ENCODE data around the gene SPATA2L.
"Not testable (repeated sequence)": the region's sequence is repeated elsewhere in the genome, so short reads cannot be mapped to it uniquely, and the experiment has no call there.

The SPATA2L gene

GRCh38 chr16:89706518-89707260 is 5.2 kb upstream of the SPATA2L start:
- no peak for DNase-seq

GRCh38 chr16:89705006-89705405 is 3.5 kb upstream of the SPATA2L start:
- DNase-seq: no peak

GRCh38 chr16:89704281-89704680 is 2.8 kb upstream of the SPATA2L start:
- no peak for DNase-seq

GRCh38 chr16:89700649-89701424 is 668 bp downstream of the SPATA2L start:
- DNase-seq: peak; percentile 44 to 53

GRCh38 chr16:89700100-89700648 is 1.3 kb downstream of the SPATA2L start:
- peak; percentile 97 to 99 for DNase-seq

GRCh38 chr16:89699629-89700099 is 1.8 kb downstream of the SPATA2L start:
- not testable (repeated sequence) for DNase-seq

GRCh38 chr16:89698717-89699116 is 2.8 kb downstream of the SPATA2L start:
- DNase-seq: not testable (repeated sequence)

GRCh38 chr16:89697616-89698331 is 3.7 kb downstream of the SPATA2L start:
- DNase-seq: no peak

GRCh38 chr16:89697161-89697615 is 4.3 kb downstream of the SPATA2L start:
- DNase-seq: no peak

GRCh38 chr16:89696670-89697128 is 4.8 kb downstream of the SPATA2L start:
- DNase-seq: peak in 1 of 2 donors; percentile 32

GRCh38 chr16:89695875-89696669 is 5.4 kb downstream of the SPATA2L start:
- DNase-seq: no peak

- DNase-seq: no peak
Observed at GRCh38 chr16:89695086-89695874, 6.2 kb downstream of the SPATA2L start.

- DNase-seq: not testable (repeated sequence)
Observed at GRCh38 chr16:89694784-89695085, 6.8 kb downstream of the SPATA2L start.

- no peak for DNase-seq
Observed at GRCh38 chr16:89693931-89694783, 7.3 kb downstream of the SPATA2L start.

- no peak for DNase-seq
Observed at GRCh38 chr16:89693289-89693731, 8.2 kb downstream of the SPATA2L start.

GRCh38 chr16:89691986-89692569 is 9.4 kb downstream of the SPATA2L start:
- no peak for DNase-seq

- DNase-seq: no peak
Observed at GRCh38 chr16:89691231-89691985, 10.1 kb downstream of the SPATA2L start.

- no peak for DNase-seq
Observed at GRCh38 chr16:89690392-89690901, 11.1 kb downstream of the SPATA2L start.

- not testable (repeated sequence) for DNase-seq
Observed at GRCh38 chr16:89689621-89690020, 11.9 kb downstream of the SPATA2L start.

Data from stimulated activated CD4-positive, alpha-beta T cell treated with anti-CD3 and anti-CD28 coated beads, Interleukin-2, amount 100 ng/mL, for 24 hours (primary cell).